Activated CD4-positive, alpha-beta memory T cell treated with anti-CD3 and anti-CD28 coated beads, Interleukin-2, amount 10 ng/mL, durations not matched to agents 7 days and 5 days (primary cell): ENCODE results near the gene ASGR1. TPM values are rescaled to one million over a fixed set of nuclear protein-coding genes. Genes with fewer than 3 reads are reported as not detected.
"Not testable (repeated sequence)": the region's sequence is repeated elsewhere in the genome, so short reads cannot be mapped to it uniquely, and the experiment has no call there.

ENCODE experiments used
- CTCF ChIA-PET: fragments of 350-600 bp; sonication (Branson Sonifier 250); formaldehyde crosslinking; loops from one replicate; lab custom pipeline; 2021; ENCODE audit warnings: antibody characterized with exemption, inconsistent platforms; lab: Charles Lee
- POLR2A ChIA-PET: fragments of 350-600 bp; sonication (Branson Sonifier 250); formaldehyde crosslinking; loops from one replicate; lab custom pipeline; 2021; ENCODE audit warnings: antibody characterized with exemption; lab: Charles Lee
- DNase-seq: peaks from one replicate; pipeline ENCODE4 v3.0.0-alpha.2; 2020
- H3K27ac Mint-ChIP-seq: one replicate; pipeline ENCODE4 v1.8.0; 2021; ENCODE audit warnings: mild to moderate bottlenecking, mixed read lengths
- H3K27me3 Mint-ChIP-seq: one replicate; pipeline ENCODE4 v1.8.0; 2021; ENCODE audit warnings: mixed read lengths
- H3K36me3 Mint-ChIP-seq: one replicate; pipeline ENCODE4 v1.8.0; 2021; ENCODE audit warnings: low read depth, mixed read lengths
- H3K4me1 Mint-ChIP-seq: one replicate; pipeline ENCODE4 v1.8.0; 2021; ENCODE audit warnings: mixed read lengths
- H3K4me3 Mint-ChIP-seq: one replicate; pipeline ENCODE4 v1.8.0; 2021; ENCODE audit warnings: mild to moderate bottlenecking, mixed read lengths
- H3K9me3 Mint-ChIP-seq: one replicate; pipeline ENCODE4 v1.8.0; 2021; ENCODE audit warnings: mixed read lengths
- total RNA-seq, 2 experiments: library from RNA; stranded (reverse); gene quantifications; one replicate each; pipeline ENCODE4 v1.2.3, GENCODE V29; 2021

ASGR1 gene
- total RNA-seq, 2 experiments from 2014 or later = 0.60 to 0.73 TPM

DNA sequence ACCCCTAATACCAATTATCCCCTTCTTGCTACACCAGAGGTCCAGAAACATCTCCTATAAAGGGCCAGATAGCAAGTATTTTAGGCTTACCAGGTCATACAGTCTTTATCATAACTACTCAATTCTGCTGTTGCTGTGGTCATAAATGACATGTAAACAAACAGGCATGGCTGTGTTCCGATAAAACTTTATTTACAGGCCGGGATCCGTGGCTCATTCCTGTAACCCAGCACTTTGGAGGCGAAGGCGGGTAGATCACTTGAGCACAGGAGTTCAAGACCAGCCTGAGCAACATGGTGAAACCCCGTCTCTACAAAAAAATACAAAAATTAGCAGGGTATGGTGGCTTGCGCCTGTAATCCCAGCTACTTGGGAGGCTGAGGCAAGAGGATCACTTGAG lies 12.3 kb downstream of the ASGR1 start:
- peaks cover 3% of the 10 kb centered on the region for H3K4me1 Mint-ChIP-seq

DNA sequence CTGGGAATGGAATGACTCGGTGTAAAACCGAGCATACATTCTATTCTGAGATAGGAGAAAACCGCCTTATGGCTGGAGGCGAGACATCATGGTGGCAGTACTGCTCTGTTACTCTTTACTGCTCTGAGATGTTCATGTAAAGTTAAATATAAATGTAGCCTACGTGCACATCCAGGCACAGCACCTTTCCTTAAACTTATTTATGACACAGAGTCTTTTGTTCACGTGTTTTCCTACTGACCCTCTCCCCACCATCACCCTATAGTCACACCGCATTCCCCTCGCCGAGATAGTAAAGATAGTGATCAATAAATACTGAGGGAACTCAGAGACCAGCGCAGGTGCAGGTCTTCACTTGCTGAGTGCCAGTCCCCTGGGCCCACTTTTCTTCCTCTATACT lies 19.6 kb downstream of the ASGR1 start:
- H3K4me1 Mint-ChIP-seq, POLR2A ChIA-PET, DNase-seq, CTCF ChIA-PET, H3K4me3 Mint-ChIP-seq, H3K9me3 Mint-ChIP-seq, H3K27ac Mint-ChIP-seq, H3K36me3 Mint-ChIP-seq: not testable (repeated sequence)
- peaks cover 22% of the 10 kb centered on the region for H3K27me3 Mint-ChIP-seq

More for the DNA sequence above, 12.3 kb downstream of the ASGR1 start:
- ChIA-PET CTCF (interaction anchor here (1.7 kb wide), 1 partner anchor 11 kb away, joined by 6 read pairs; no protein-coding TSS in a partner anchor), POLR2A (no interaction called here)
- H3K36me3 Mint-ChIP-seq = no peaks in the 10 kb centered on the region
- peaks cover 19% of the 10 kb centered on the region for H3K27me3 Mint-ChIP-seq
- no peak for DNase-seq
- no peak overlapping the region for H3K4me3 Mint-ChIP-seq
- H3K9me3 Mint-ChIP-seq = no peaks in the 10 kb centered on the region
- H3K27ac Mint-ChIP-seq = no peak overlapping the region

GRCh38 chr17:7158424-7158823 lies 20.7 kb downstream of the ASGR1 start:
- peaks cover 27% of the 10 kb centered on the region for H3K27me3 Mint-ChIP-seq
- POLR2A ChIA-PET, CTCF ChIA-PET, DNase-seq, H3K4me3 Mint-ChIP-seq, H3K27ac Mint-ChIP-seq, H3K4me1 Mint-ChIP-seq, H3K9me3 Mint-ChIP-seq, H3K36me3 Mint-ChIP-seq: not testable (repeated sequence)

- H3K27ac Mint-ChIP-seq = no peak overlapping the region
- H3K4me3 Mint-ChIP-seq = no peak overlapping the region
- H3K36me3 Mint-ChIP-seq = no peaks in the 10 kb centered on the region
- no peaks in the 10 kb centered on the region for H3K4me1 Mint-ChIP-seq
- DNase-seq = no peak
- H3K27me3 Mint-ChIP-seq = peaks cover 27% of the 10 kb centered on the region
- ChIA-PET POLR2A (no interaction called here), CTCF (no interaction called here)
- H3K9me3 Mint-ChIP-seq = no peaks in the 10 kb centered on the region
Observed at GRCh38 chr17:7156342-7156940, 22.7 kb downstream of the ASGR1 start.

DNA sequence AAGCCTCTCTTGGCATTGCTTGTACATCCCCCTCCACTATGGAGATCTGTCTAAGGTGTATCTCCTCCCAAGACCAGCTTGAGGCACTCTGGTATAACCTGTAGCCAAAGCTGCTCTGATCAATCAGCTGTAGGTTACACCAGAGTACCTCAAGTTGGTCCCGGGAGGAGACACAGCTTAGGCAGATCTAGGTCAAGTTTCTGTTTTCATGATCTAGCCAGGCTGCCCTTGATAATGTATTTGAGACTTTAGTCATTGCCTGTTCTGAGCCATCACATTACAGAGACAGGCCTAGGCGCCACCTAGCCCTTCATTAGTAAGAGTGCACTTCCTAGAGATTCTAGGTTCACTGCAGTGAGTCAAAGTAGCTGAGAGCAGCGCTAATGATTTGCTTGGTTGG lies 31.4 kb downstream of the ASGR1 start:
- Mint-ChIP-seq H3K27ac (no peak overlapping the region), H3K4me1 (no peaks in the 10 kb centered on the region), H3K36me3 (no peaks in the 10 kb centered on the region), H3K4me3 (no peak overlapping the region), H3K27me3 (peaks cover 2% of the 10 kb centered on the region), H3K9me3 (no peaks in the 10 kb centered on the region)
- ChIA-PET CTCF (interaction anchor here (0.6 to 1.2 kb wide), 5 partner anchors 11 to 102 kb away, joined by 3 to 4 read pairs (median 3); no protein-coding TSS in a partner anchor), POLR2A (interaction anchor here (0.7 kb wide), 1 partner anchor 112 kb away, joined by 3 read pairs; the partner anchor contains the start of gene SLC16A13)
- no peak for DNase-seq

GRCh38 chr17:7146115-7146514 lies 33.1 kb downstream of the ASGR1 start:
- Mint-ChIP-seq H3K27ac (no peak overlapping the region), H3K4me3 (no peak overlapping the region), H3K27me3 (peaks cover 3% of the 10 kb centered on the region), H3K36me3 (no peaks in the 10 kb centered on the region), H3K9me3 (no peaks in the 10 kb centered on the region), H3K4me1 (no peaks in the 10 kb centered on the region)
- ChIA-PET CTCF (interaction anchor here (0.7 to 1.5 kb wide), 4 partner anchors 9 to 290 kb away, joined by 3 to 5 read pairs (median 4); no protein-coding TSS in a partner anchor), POLR2A (no interaction called here)
- DNase-seq = no peak

- no peaks in the 10 kb centered on the region for H3K9me3 Mint-ChIP-seq
- H3K4me3 Mint-ChIP-seq = no peak overlapping the region
- CTCF ChIA-PET = no interaction called here
- peaks cover 6% of the 10 kb centered on the region for H3K27me3 Mint-ChIP-seq
- POLR2A ChIA-PET = no interaction called here
- no peak overlapping the region for H3K27ac Mint-ChIP-seq
- DNase-seq = no peak
- H3K4me1 Mint-ChIP-seq = no peaks in the 10 kb centered on the region
- H3K36me3 Mint-ChIP-seq = no peaks in the 10 kb centered on the region
Observed at GRCh38 chr17:7144213-7144612, 35.0 kb downstream of the ASGR1 start.

- H3K9me3 Mint-ChIP-seq = no peaks in the 10 kb centered on the region
- no peak for DNase-seq
- CTCF ChIA-PET = interaction anchor here (1.1 to 10.9 kb wide), 2 partner anchors 9 to 91 kb away, joined by 4 to 290 read pairs; partner anchors contain the start of gene SLC16A11
- POLR2A ChIA-PET = interaction anchor here (0.8 kb wide), 1 partner anchor 106 kb away, joined by 3 read pairs; the partner anchor contains the start of gene SLC16A13
- H3K36me3 Mint-ChIP-seq = no peaks in the 10 kb centered on the region
- H3K27me3 Mint-ChIP-seq = peaks cover 13% of the 10 kb centered on the region
- H3K4me1 Mint-ChIP-seq = no peaks in the 10 kb centered on the region
- no peak overlapping the region for H3K27ac Mint-ChIP-seq
- H3K4me3 Mint-ChIP-seq = no peak overlapping the region
Observed at GRCh38 chr17:7141824-7142223, 37.3 kb downstream of the ASGR1 start.

DNA sequence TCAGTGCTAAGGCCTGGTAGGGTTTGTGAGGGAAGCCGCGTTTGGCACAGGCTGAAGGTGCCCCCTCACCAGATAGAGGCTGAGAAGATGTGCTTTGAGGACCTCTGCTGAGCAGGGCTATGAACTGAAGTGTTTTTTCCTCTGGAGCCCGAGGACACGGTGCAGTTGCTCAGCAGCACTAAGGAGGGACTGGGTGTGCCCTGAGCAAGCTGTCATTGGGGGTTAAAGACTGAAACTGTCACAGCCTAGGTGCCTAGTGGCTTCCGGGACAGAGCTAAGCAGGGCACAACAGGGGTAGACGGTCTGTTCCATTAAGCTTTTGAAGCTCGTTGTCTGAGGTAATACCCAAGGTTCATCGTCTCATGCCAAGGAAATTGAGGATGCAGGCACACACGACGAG lies 39.8 kb downstream of the ASGR1 start:
- no peaks in the 10 kb centered on the region for H3K36me3 Mint-ChIP-seq
- H3K27ac Mint-ChIP-seq = no peak overlapping the region
- ChIA-PET CTCF (interaction anchor here (1.0 to 10.9 kb wide), 2 partner anchors 89 to 225 kb away, joined by 3 to 290 read pairs; partner anchors contain the start of gene SLC16A11), POLR2A (no interaction called here)
- H3K4me3 Mint-ChIP-seq = no peak overlapping the region
- H3K4me1 Mint-ChIP-seq = peaks cover 5% of the 10 kb centered on the region
- no peaks in the 10 kb centered on the region for H3K9me3 Mint-ChIP-seq
- H3K27me3 Mint-ChIP-seq = peaks cover 19% of the 10 kb centered on the region
- DNase-seq = no peak

DNA sequence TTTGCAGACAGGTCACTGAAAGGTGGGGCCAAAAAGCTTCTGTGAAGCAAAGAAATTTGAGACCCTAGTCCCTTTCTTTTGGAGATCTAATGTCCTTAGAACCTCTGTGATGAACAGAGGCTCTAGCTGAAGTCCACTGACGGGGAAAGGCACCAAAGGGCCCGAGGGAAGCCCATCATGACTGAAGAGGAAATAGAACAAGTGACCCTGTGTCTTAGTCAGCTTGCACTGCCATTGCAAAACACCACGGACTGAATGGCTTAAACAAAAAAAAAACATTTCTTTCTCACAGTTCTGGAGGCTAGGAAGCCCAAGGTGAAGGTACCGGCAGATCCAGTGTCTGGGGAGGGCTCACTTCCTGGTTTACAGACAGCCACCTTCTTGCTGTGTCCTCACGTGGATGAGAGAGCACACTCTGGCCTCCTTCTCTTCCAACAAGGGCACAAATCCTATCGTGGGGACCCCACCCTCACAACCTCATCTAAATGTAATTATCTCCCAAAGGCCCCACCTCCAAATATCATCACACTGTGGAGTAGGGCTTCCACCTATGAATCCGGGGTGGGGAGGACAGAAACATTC lies 40.3 kb downstream of the ASGR1 start:
- POLR2A ChIA-PET = no interaction called here

DNA sequence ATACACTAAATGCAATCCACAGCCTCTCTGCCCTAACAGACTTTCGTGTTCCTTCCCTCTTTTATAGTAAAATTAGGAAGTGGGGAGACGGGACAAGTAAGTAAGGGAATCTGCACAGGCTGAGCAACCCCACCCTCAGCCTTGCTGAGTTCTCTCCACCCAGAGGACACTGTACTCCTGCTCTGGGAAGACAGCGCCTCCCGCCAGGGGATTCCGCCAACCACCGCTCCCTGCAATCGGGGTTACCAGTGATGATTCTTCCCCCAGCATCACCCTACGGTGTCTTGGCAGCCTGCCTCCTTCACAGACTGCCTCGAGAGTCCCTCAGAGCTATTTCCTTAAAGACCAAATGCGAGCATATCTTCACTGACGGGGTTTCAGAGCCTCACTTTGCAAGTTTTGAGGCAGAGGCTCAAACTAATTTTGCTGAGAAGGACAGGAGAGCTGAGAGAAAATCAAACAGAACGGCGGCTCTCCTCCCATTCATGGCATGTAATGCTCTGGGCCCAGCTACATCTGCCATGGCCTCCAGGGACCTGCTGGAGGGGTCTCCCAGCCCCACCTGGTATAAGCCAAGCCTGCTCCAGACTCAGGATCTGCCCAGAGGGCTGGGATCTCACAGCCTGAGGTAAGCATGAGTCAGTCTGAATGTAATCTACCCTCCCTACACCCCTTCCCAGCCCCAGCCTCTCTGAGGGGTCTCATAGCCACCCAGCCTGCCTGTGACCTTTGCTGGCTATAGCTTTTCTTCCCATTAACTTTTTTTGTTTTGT lies 41.8 kb downstream of the ASGR1 start:
- POLR2A ChIA-PET = interaction anchor here (1.4 kb wide), 1 partner anchor 92 kb away, joined by 10 read pairs; no protein-coding TSS in a partner anchor
- H3K27me3 Mint-ChIP-seq = peaks cover 21% of the 10 kb centered on the region
- peaks cover 16% of the 10 kb centered on the region for H3K4me1 Mint-ChIP-seq
- H3K27ac Mint-ChIP-seq = no peak overlapping the region
- DNase-seq = no peak
- no peak overlapping the region for H3K4me3 Mint-ChIP-seq
- H3K36me3 Mint-ChIP-seq = no peaks in the 10 kb centered on the region
- H3K9me3 Mint-ChIP-seq = no peaks in the 10 kb centered on the region
- CTCF ChIA-PET = interaction anchor here (0.5 to 10.9 kb wide), 15 partner anchors 9 to 985 kb away, joined by 3 to 290 read pairs (median 4); partner anchors contain the start of genes CLEC10A, SLC16A11 and SLC16A13

More for the DNA sequence above, 40.3 kb downstream of the ASGR1 start:
- peaks cover 5% of the 10 kb centered on the region for H3K4me1 Mint-ChIP-seq
- CTCF ChIA-PET = interaction anchor here (1.0 to 10.9 kb wide), 2 partner anchors 88 to 225 kb away, joined by 3 to 290 read pairs; partner anchors contain the start of gene SLC16A11
- H3K4me3 Mint-ChIP-seq = no peak overlapping the region
- DNase-seq = no peak
- H3K36me3 Mint-ChIP-seq = no peaks in the 10 kb centered on the region
- H3K9me3 Mint-ChIP-seq = no peaks in the 10 kb centered on the region
- no peak overlapping the region for H3K27ac Mint-ChIP-seq
- peaks cover 19% of the 10 kb centered on the region for H3K27me3 Mint-ChIP-seq

- H3K9me3 Mint-ChIP-seq = no peaks in the 10 kb centered on the region
- H3K4me1 Mint-ChIP-seq = peaks cover 20% of the 10 kb centered on the region
- no peak overlapping the region for H3K4me3 Mint-ChIP-seq
- POLR2A ChIA-PET = interaction anchor here (1.4 kb wide), 1 partner anchor 91 kb away, joined by 10 read pairs; no protein-coding TSS in a partner anchor
- H3K36me3 Mint-ChIP-seq = no peaks in the 10 kb centered on the region
- H3K27ac Mint-ChIP-seq = no peak overlapping the region
- H3K27me3 Mint-ChIP-seq = peaks cover 18% of the 10 kb centered on the region
- DNase-seq = peak; percentile 77
- CTCF ChIA-PET = interaction anchor here (0.5 to 10.9 kb wide), 17 partner anchors 10 to 872 kb away, joined by 3 to 290 read pairs (median 4); partner anchors contain the start of genes CLEC10A, SLC16A11 and SLC16A13
Observed at GRCh38 chr17:7136266-7136877, 42.8 kb downstream of the ASGR1 start.
